GM04504 (cell line): Measurements from ENCODE around the gene COQ2.
"Not testable (repeated sequence)": the region's sequence is repeated elsewhere in the genome, so short reads cannot be mapped to it uniquely, and the experiment has no call there.

Experiments
- DNase-seq: peaks from one replicate; pipeline ENCODE4 v3.0.0-alpha.2; 2012; ENCODE audit warnings: low read depth

COQ2 gene, protein sequence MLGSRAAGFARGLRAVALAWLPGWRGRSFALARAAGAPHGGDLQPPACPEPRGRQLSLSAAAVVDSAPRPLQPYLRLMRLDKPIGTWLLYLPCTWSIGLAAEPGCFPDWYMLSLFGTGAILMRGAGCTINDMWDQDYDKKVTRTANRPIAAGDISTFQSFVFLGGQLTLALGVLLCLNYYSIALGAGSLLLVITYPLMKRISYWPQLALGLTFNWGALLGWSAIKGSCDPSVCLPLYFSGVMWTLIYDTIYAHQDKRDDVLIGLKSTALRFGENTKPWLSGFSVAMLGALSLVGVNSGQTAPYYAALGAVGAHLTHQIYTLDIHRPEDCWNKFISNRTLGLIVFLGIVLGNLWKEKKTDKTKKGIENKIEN

DNA sequence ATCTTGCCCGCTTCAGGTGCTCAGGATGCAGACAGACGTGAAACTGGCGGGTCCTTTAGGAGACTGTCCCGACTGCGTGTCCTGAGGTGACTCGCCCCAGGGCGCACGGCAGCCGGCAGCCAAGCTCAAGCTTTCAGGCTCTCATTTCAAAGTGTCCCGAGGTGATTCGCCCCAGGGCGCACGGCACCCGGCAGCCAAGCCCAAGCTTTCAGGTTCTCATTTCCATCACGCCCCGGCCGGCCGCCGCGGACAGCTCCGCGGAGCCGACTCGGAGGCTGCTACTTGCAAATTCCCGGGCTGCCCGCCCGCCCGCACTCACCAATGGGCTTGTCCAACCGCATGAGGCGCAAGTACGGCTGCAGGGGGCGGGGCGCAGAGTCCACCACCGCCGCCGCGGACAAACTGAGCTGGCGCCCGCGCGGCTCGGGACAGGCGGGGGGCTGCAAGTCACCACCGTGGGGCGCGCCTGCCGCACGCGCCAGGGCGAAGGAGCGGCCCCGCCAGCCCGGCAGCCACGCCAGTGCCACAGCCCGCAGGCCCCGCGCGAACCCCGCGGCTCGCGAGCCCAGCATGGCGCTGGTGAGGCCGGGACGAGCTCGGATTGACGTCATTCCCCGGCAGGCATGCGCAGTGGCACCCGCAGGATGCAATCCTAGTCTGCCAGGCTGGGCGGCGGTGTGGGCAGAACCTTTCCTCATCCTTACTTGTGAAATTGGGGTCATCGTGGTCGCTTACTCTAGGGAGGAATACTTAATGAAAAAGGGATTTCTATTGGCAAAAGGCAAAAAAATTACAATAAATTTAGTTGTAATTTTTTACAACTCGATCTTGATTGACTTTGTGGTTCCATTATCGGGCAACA, at the start of gene COQ2:
Gene COQ2, minus strand, starts transcription at position 606 of the 862 bp plus-strand sequence. Its CDS starts 34 bp downstream, at position 572.
- peak; percentile 85 for DNase-seq

DNA sequence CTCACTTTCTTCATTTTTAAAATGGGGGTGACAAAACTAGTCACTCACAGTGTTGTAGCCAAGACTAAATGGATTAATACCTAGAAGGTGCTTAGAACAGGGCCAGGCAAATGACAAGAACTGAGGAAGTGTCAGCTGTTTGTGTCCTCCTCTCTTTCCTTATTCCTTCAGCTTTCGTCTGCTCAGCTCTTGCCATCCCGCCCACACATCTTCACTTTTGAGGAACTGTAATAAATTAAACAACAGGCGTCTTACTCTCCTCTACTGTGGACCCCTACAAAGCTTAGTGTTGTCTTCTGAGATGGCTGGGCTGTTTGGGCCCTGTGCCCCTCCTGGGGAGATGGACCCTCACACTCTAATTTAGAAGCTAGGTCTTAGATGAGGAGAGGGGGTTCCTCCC, 47.4 kb upstream of the COQ2 start:
- DNase-seq, result no peak

DNA sequence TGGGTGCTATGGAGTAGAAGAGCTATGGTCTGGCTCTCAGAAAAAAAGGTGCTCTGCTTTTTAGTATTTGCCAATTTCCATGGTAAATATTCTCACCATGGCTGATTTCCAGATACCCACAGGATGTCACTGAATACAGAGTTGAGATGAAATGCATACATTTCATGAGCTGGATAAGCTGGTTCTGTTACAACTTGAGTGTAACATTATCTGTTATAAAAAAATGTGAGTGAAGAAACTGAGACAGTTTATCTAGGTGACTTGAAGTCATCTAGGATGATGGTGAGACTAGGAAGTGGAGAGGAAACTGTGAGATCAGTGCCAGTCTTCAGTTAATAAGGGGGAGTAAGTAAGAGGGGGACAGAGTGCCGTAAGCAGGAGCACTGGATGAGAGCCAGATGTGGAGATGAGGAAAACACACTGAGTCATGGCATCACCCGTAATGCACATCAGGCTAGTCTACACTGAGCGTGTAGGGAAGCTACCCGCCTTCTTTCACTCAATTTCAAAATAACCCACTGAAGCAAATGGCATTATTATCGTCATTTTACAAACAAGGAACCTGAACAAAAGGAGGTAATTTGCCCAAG, 45.0 kb upstream of the COQ2 start:
- DNase-seq, result no peak

DNA sequence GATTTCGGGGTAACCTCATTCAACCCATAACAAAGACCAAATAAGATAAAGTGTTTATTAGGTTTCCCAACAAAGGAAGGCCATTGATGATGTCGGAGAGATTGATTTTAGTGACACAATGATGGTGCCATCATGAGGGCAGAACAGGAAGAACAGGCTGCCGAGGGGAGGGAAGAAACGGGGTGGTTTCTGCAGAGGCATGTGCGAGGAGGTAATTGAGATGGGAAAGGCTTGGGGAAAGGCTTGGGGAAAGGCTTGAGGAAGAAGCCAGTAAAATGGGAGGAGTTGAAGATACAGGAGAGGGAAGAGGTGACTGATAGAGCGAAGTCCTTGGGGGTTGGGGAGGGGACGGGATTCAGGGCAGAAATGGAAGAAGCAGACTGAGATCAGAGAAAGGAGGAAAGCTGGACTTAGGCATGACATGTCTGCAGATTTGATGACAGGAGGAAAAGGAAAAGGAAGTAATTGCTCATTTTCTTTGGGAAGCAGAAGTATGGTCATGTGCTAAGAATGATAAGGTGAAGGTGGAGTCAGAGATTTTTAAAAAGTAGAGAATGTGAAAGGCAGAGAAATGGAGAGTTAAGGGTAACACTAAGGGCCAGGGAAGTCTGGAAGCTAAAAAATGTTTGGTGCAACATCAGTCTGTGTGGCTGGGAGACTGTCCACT, 44.1 kb upstream of the COQ2 start:
- no peak for DNase-seq

DNA sequence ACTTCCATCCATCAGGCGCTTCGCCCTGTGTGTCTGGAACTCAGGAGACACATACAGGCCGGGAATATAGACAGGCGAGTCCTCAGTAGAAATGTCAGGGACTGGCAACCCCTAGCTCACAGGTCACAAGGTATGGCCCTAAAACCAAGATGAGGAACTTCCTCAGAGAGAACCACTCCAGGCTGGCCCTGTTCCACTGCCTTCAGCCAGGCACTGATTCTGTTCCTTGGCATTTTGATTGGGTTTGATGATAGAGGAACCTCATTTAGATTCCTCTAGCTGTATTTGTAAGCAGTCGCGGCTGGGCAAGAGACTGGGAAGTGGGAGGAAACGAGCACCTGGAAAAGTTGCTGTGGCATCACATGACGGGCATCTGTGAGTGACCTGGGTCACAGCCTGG, 41.9 kb upstream of the COQ2 start:
- no peak for DNase-seq

DNA sequence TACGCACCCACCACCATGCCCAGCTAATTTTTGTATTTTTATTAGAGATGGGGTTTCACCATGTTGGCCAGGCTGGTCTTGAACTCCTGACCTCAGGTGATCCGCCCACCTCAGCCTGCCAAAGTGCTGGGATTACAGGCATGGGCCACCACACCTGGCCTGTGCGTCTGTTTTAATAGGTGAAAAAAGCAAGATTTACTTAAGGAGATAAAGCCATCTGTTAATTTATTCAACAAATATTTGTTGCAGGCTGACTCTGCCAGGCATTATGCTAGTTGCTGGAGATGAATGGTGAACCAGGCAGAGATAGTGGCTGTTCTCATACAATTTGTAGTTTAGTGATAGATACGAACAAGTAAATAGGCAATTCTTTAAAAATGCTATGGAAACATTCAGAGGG, 40.7 kb upstream of the COQ2 start:
- DNase-seq, result not testable (repeated sequence)

DNA sequence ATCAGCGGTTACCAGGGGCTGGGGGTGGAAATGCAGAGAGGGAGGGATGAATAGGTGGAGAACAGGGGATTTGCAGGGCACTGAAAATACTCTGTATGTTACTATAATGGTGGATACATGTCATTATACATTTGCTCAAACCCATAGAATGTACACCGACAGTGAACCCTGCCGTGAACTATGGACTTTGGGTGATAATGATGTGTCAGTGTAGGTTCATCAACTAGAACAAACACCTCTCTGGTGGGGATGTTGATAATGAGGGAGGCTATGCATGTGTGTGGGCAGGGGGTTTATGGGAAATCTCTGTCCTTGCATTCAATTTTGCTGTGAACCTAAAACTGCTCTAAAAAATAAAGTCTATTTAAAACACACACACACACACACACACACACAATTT, 38.5 kb upstream of the COQ2 start:
- DNase-seq, result no peak

DNA sequence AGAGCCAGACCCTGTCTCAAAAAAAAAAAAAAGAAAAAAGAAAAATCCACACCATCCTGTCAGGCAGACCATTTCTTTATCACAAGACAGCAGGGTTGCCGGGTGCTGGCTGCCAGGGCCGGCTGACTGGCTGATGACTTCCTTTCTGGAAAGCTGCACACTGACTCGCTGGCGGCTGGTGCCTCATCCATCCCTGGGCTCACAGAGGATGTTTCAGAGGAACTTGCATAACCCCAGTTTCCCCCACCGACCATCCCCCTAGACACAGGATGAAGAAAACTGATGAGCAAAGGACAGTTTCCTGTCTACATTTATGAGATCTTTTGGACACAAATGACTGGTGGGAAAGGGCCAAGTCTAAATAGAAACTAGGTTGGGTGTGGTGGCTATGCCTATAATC, 36.0 kb upstream of the COQ2 start:
- peak; percentile 31 for DNase-seq

DNA sequence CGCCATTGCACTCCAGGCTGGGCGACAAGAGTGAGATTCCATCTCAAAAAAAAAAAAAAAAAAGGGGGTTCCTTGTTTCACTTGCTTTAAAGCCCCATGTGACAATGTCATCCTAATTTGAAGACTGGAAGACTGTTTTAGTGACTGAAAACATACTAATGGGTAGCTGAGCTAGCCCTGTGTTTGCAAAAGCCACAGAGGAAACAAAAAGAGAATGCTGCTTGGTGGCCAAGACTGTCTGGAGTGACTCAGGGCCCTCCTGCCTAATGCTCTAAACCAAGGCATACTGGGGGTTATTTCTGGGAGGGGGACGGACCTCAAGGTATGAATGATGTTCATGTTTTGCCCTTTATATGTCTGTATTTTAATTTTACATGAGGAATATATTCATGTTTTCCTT, 34.1 kb upstream of the COQ2 start:
- DNase-seq, result no peak

DNA sequence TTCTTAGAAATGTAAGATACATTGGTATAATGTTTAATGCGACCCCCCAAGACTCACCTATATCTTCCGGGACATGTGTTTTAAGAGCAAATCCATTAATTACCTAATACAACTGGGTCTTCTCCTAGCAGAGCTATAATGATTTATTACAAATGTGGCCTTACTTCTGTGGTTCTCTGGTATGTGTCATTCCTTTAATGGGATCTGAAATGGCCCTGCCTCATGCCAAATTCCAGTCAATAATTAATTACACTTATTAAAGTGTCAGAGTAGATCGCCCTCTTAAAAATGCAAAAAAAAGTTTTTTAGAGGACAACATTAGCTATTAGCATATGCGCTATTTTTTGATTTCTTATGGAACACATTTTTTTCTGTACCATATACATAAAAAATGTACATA, 33.1 kb upstream of the COQ2 start:
- DNase-seq, result no peak

DNA sequence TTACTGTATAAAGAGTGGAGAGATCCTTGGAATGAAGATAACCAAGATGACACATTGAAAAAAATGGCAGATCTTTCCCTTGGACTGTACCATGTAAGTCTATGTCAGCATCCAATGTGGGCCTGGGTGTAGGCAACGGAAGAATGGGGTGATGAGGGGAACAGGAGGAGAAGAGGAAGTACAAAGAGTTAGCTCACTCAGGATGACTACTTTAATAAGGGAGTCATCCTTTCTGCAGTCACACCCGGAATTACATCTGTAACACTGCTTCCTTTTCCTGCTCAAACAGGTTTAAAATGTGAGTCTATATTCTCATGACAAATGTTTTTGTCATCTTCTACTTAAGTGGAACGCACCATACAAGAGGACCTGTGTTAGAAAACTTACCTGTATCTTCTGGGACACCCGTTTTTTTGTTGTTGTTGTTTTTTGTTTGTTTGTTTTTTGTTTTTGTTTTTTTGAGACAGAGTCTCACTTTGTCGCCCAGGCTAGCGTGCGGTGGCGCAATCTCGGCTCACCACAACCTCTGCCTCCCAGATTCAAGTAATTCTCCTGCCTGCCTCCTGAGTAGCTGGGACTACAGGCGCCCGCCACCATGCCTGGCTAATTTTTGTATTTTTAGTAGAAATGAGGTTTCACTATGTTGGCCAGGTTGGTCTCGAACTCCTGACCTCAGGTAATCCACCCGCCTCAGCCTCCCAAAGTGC, 32.0 kb upstream of the COQ2 start:
- no peak for DNase-seq

DNA sequence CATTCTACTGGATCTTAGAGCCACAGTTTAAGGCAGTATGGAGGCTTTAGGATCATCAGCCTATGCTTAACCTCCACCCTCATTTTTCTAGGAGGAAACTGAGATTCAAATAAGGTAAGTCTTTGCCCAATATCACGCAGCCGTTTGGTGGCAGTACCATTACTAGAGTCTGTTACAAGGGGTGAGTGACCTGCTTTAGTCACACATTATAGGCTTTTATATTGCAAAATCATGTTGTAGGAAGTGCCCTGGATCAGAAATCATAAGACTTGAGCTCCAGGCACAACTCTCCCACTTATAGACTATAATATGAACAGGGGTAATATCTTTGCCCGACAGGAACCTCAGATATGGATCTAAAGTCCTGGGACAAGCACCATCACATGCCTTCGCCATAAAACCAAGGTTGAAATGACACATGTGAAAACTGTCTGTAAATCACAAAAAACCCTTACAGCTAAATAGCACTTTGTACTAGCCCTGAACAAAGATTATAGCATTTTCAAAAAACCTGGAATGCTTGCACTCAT, 30.8 kb upstream of the COQ2 start:
- no peak for DNase-seq

DNA sequence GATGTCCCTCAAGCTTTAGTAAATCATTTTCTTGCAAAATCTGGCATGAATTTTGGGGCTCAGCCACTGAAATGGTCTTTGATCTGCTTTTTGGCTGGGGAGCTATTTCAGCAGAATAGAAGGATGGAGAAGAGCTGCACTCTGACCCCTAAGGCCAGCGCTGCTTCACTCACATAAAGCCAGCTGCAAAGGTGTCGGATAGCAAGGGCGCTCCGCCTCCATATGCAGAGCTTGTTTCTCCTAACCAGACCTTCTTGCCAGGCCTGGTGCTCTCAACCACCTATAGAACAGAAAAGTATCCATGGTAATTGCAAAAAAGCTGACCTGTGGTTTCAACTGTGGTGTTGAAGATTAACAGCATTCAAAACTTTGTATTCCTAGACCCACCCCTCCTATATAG, 24.1 kb upstream of the COQ2 start:
- no peak for DNase-seq

DNA sequence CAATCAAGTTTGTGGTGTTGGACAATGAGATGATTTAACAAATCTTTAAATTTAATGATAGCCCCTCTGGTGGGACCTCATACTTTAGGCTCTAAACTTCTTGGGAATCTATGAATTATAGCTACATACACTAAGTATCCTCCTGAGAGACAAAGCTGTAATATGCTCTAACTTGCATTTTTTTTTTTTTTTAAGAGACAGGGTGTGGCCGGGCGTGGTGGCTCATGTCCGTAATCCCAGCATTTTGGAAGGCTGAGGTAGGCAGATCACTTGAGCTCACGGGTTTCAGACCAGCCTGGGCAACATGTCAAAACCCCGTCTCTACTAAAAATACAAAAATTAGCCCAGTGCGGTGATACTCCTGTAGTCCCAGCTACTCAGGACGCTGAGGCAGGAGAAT, 23.3 kb upstream of the COQ2 start:
- DNase-seq, result no peak

DNA sequence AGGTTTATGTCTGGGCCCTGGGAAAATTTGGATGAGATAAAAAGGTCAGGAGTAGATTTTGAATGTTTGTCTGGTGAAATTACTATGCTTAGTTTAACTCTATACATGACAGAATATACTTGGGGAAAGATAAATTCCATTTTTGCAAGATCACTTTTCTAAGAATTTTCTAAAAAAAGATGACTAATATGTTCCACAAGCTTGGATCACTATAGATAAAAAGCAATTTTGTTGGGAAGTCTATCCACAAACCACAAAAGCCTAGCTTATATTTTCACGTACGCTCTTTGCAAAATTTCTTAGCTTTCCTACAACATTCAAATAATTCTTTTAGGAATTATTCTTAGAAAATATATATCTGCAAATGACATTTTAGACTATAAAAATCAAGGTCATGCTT, 20.6 kb upstream of the COQ2 start:
- no peak for DNase-seq

DNA sequence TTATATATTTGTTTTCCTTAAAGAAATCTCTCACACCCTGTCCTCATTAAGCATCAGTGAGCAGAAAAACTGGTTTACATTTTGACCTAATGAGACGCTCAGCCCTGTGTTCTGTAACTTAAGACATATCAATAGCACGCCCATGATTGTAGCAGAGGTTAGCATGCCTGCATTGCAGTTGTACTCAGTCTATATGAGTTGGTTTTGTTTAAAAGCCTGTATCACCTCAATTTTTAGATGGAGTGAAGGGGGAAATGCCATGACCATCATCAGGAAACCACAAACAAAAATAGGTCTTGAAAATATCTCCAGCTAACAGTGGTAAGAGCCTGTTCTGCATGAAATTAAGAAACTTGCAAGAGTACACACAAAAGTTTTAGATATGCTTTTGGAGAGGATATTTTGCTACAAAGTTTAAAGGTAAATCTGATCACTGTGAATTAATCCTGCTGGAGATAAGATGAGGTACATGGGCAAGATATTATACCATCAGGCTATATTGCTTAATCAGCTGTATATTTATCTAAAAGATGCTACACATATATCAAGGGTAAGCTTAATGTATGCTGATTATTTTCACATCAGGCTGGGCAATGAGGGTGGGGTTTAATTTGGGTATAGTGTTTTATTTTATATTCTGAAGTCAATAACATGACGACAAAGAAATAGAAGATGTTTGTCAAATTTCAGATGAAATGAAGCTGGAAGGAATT, 13.1 kb upstream of the COQ2 start:
- no peak for DNase-seq

DNA sequence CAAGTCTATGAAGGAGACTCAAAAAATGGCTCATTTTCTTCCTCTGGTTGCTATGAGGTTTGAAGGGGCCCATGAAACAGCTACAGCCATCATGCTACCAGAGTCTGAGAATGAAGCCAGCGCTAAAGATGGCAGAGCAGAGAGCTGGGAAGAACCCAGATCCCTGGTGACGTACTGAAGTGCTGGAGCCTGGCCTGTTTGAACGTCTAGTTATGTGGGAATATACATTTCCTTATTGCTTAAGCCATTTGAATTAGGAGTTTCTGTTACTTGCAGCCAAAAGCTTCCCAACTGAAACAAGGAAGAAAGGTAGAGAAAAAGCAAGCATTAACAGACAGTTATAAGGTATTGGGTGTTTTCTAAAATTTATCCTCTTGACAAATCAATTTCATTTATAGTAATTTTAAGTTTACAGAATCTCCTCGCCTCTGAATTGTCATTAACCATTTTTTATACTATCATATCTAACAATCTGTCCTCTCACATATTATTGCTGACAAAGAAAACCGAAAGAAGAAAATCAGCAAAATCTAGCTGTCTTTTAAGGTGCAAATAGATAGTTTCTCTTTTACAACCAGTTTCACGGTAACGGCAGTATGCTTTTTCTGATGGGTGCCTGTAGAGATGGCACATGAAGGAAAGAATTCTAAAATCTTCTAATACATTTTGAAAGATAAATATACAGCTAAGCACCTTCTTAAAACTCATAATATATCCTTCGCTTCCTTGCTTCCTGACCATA, 8.9 kb upstream of the COQ2 start:
- no peak for DNase-seq

DNA sequence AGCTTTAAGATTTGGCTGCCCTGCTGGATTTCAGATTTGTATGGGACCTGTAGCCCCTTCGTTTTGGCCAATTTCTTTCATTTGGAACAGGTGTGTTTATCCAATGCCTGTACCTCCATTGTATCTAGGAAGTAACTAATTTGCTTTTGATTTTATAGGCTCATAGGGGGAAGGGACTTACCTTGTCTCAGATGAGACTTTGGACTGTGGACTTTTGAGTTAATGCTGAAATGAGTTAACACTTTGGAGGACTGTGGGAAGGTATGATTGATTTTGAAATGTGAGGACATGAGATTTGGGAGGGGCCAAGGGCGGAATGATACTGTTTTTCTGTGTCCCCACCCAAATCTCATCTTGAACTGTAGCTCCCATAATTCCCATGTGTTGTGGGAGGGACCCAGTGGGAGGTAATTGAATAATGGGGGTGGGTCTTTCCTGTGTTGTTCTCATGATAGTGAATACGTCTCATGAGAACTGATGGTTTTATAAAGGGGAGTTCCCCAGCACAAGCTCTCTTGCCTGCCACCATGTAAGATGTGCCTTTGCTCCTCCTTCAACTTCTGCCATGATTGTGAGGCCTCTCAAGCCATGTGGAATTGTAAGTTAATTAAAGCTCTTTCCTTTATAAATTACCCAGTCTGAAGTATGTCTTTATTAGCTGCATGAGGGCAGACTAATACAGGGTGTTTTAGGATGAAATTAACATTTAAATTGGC, 5.6 kb upstream of the COQ2 start:
- DNase-seq, result not testable (repeated sequence)

DNA sequence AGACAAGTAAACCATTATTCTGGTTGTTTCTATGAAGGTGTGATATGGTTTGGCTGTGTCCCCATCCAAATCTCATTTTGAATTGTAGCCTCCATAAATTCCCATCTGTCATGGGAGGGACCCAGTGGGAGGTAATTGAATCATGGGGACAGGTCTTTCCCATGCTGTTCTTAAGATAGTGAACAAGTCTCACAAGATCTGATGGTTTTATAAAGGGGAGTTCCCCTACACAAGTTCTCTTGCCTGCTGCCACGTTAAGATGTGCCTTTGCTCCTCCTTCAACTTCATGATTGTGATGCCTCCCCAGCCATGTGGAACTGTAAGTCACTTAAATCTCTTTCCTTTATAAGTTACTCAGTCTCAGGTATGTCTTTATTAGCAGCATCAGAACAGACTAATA, 3.8 kb upstream of the COQ2 start:
- not testable (repeated sequence) for DNase-seq

DNA sequence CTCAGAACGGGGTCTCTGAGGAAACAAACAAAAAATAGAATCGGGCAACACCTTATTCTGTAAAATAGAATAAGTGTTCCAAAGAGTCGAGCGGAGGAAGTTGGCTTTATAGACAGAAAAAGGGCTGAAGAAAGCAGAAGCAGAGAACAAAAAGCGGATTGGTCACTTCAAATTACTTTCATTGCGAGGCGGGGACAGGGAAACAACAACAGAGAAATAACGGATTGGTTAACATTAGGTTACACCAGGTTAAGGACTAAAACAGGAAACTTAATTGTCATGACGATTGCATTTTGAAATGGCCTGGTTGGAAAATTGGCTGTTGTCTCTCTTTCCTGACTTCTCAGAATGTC, 433 bp upstream of the COQ2 start:
- DNase-seq, result peak; percentile 28
